ENCODE results near the gene KRT26.
"Not testable (repeated sequence)": the region's sequence is repeated elsewhere in the genome, so short reads cannot be mapped to it uniquely, and the experiment has no call there.

The KRT26 gene

DNA sequence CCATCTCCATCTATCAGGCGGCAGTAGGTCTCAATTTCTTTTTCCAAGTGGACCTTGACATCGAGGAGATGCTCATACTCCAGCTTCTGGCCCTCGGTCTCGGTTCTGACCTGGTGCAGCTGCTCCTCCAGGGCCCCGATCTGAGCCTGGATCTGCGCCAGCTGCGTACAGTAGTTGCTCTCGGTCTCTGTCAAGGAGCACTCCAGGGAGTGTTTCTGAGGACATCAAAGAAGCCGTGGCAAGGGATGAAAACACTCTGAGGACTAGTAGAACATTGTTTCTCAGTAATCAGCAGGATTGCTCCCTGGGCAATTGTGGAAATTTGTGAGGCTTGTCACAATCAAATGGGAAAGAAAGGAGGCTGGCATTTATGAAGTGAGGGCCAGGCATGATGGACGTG is 21.8 kb upstream of the KRT26 start:
- DNase-seq, result no peak

DNA sequence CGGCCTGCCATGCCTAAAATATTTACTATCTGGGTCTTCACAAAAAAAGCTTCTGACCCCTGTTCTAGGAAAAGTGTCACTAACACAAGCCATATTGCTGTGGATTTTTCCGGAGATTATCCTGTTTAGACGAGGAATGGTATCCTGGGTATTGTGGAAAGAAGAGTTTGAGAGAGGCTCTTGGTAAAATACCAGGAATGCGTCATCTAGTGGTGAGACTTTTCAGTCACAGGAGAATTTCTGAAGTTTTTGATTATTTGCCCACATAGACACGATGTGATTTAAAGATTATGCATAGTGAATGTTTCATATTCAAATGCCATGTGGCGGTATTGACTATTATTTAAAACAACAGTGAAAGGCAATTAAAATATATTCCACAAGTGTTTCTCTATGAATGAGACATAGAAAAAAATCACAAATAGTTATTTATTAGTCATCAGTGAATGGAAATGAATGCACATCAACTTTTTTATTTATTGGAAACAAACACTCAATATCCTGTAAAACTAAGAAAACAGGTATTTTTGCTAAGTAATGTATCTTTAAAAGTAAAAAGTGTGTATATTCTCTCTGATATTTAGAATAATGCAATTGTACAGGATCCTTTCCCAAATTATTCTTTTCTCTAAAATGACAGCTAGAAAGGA is 19.9 kb upstream of the KRT26 start:
- DNase-seq, result no peak

DNA sequence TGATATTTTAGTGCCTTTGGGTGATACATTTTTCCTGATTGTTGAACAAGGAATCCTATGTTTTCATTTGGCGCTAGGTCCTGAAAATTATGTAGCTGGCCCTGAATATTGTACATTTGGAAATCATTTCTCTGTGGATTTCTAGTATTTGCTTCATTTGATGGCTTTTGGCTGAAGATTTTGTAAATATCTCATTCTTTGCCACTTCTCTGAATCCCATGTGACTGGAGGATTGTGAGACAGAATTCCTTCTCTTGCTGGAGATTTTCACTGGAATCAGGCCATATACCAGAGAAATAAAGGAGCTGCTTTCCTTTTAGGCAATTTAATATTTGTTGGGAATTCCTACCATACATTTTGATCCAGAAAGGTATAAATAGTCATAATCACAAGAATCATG is 19.1 kb upstream of the KRT26 start:
- DNase-seq, result no peak

GRCh38 chr17:40782450-40782849 is 10.4 kb upstream of the KRT26 start, which contains the start of gene KRT27:
Gene KRT27 (minus strand): TSS chr17:40782550. CDS start chr17:40782493, 57 bp downstream.
- DNase-seq, result no peak

DNA sequence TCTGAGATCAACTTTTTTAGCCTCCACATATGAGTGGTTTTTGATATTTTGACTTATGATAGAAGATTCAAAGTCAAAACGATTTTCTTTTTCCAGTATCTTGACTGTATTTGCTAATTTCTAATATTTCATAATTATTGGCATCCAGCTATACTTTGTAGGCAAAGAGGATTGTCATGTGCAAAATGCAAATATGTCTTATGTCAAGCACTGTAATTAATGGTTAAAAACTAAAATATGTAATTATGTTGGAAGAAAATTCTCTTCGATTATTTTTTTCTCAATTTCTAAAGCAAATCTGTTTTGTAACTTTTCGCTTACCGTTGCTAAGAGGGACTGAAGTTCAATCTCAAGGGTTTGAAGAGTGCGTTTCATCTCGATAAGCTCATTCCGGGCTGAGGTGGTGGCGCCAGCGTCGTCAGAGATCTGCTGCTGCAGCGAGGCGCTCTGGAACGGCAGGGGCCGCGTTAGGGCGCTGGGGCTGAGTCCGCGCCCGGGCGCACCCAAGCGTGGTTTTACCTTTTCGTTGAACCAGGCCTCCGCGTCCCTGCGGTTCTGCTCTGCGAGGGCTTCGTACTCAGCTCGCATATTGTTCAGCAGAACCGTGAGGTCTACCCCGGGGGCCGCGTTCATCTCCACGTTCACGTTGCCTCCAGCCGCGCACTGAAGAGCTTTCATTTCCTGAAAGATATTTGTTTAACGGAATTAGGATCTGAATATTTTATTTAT is 7.3 kb upstream of the KRT26 start:
- DNase-seq, result peak; percentile 7

GRCh38 chr17:40778461-40778860 is 6.5 kb upstream of the KRT26 start:
- DNase-seq, result no peak

- no peak for DNase-seq
Observed at GRCh38 chr17:40777971-40778370, 6.0 kb upstream of the KRT26 start.

GRCh38 chr17:40777459-40777858 is 5.5 kb upstream of the KRT26 start:
- DNase-seq, result no peak

DNA sequence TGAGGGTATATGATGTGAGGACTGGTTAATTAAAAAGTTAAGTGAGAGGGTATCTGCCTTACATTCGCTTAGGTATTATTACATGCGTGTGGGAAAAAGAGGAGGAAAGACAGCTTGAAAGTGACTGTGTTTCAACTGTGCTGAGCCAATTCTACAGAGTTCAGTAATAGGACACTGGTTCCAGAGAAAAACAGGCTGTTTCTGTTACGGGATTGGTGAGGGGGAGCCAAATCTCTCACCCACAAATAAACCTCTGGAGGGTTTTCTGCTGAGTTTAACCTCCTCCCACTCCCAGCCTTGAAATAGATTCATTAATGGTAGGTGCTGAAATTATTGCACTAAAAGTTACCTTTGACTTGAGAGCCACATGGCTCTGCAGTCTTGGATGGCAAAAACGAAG is 3.9 kb upstream of the KRT26 start:
- DNase-seq, result no peak

DNA sequence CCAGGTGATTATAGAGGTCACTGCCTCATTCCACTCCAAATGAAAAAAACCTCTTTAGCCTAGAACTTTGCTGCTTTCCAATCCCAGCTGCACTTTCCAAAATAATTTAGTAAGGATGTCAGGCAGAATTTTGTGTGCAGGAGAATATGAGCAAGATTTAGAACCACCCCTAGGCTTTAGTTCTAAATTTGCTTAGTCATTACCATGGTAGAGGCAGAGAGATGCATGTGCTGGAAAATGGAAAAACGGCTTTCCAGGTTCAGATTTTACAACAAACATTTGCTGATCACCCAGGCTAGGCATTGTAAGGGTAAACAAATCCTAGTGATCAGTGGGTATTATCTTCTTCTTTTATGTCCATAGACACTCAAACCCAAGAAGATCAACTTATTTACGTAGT is 6.3 kb downstream of the KRT26 start:
- no peak for DNase-seq

DNA sequence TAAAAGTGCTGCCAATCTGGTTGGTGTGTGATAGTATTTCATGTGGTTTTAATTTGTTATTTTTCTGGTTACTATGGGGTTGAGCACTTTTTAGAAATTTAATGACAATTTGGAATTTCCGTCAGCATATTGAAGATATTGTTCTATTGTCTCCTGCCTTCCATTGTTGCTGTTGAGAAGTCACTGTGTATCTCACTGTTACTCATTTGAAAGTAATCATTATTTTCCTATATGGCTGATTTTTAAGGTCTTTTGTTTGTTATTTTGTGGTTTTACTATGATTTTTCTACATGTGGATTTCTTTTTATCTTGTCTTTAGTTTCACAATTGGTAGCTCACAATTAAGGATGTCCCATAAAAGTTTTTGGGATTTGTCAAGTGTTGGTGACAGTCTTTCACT is 8.2 kb downstream of the KRT26 start:
- no peak for DNase-seq

DNA sequence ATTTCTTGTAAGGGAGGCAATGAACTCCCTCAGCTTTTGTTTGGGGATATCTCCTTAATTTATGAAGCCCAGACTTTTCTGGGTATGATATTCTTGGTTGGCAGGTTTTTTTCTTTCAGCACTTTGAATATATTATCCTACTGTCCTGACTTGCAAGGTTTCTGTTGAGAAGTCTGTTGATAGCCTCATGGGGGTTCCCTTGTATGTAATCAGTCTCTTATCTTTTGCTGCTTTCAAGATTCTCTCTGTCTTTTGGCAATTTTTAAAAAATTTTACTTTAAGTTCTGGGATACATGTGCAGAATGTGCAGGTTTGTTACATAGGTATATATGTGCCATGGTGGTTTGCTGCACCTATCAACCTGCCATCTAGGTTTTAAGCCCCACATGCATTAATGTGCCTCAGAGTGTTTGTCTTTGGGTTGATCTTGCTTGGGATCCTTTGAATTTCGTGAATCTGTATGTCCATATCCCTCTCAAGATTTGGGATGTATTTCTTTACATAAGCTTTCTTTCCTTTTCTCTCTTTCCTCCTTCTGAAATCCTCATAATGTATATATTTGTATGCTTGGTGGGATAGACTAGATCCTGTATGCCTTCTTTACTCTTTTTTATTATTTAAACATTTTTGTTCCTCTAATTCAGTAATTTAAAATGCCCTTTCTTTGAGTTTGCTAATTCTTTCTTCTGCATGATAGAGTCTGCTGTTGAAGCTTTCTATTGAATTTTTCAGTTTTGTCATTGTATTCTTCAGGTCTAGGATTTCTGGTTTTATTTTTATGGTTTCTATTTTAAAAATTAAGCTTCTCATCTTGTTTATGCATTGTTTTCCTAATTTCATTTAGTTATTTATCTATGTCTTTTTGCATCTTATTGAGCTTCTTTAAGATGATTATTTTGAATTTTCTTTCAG is 11.6 kb downstream of the KRT26 start:
- no peak for DNase-seq

- peak; percentile 6 for DNase-seq
Observed at GRCh38 chr17:40755231-40755630, 16.8 kb downstream of the KRT26 start, which contains the start of gene KRT25. Gene KRT25 (minus strand): TSS chr17:40755331. CDS start chr17:40755271, 60 bp downstream.

DNA sequence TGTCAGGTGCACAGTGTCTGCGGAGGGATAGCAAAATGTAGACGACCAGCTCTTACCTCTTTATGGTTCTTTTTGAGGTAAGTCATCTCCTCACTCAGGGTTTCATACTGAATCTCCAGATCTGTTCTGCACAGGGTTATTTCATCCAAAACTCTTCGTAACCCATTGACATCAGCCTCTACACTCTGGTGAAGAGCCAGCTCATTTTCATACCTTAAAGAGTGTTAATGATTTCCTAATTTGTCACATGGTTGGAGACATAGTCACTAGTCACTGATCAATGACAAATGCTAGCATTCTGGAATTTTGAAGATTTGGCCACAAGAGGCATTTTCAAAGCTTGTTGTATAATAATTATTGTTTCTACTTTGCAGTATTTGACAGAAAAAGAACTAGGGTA is 18.2 kb downstream of the KRT26 start:
- DNase-seq, result no peak

GRCh38 chr17:40751065-40751464 is 20.9 kb downstream of the KRT26 start:
- DNase-seq, result no peak

DNA sequence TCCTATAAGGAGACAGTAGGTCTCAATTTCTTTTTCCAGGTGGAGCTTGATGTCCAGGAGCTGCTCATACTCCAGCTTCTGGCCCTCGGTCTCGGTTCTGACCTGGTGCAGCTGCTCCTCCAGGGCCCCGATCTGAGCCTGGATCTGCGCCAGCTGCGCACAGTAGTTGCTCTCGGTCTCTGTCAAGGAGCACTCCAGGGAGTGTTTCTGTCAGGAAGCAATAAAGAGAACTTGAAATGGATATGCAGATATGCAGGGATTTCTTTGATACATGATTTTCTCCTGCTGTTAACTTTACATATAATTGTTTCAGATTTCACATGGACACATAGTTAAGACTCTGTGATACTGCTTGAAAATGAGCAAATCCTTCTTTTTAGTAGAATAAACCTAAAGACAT is 21.6 kb downstream of the KRT26 start:
- no peak for DNase-seq

DNA sequence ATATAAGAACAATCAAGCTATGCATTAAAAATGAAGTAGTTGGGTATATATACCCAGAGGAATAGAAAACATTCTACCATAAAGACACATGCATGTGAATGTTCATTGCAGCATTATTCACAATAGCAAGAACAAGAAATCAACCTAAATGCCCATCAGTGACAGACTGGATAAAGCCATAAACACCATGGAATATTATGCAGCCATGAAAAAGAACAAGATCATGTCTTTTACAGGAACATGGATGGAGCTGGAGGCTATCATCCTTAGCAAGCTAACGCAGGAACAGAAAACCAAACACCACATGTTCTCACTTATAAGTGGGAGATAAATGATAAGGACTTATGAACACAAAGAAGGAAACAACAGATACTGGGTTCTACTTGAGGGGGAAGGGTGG is 23.3 kb downstream of the KRT26 start:
- DNase-seq, result not testable (repeated sequence)

DNA sequence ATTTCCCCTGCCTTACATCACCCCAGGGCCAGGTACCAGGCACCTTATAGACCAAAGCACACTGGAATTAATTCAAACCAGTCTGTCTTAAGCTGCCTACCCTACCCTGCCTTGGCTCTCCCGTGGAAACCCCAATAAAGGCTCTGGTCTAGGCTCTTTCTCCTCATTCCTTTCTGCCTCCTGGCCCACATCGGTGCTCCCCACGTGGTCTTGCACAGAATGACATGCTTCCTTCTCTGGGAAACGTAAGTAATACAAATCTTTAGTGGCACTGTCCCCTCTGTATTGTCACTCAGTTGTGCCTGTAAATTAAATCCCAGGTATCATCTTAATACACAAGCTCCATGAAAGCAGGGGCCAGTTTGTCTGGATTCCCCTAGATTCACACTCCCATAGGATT is 33.4 kb downstream of the KRT26 start:
- DNase-seq, result no peak

DNA sequence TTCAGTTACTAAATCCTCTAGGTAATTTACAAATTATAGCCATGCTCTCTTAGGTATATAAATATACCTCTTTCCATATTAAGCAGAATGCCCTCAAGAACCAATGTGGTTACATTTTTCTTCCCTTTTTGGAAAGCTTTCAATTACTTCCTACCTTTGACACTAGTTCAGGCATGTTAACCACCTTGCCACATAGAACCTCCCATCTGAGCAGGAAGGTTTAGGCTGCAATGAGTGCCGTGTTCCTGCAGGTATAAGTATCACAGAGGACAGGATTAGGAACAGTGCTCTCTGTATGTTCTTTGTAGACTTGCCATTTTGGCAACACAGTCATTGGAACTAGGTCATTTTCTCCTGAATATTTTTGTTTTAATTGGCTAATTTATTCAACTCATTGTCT is 37.0 kb downstream of the KRT26 start:
- DNase-seq, result no peak

DNA sequence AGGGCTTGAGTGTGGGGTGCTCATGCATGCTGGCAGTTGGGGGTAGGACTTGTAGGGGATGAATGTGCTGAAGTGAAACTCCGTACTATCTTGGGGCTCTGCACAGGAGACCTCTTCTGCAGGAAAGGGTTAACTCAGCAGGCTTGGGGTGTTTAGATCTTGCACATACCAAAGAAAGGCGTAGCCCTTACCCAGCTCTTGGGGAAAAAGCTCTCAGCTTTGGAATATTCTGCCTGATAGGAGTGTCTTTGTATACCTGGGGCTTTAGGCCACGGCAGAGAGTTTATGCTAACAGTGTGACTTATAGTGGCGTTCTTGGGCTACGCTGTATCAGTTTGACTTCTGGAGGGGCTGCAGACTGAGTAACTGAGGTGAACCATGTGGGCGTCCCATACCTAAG is 38.0 kb downstream of the KRT26 start:
- DNase-seq, result no peak

DNA sequence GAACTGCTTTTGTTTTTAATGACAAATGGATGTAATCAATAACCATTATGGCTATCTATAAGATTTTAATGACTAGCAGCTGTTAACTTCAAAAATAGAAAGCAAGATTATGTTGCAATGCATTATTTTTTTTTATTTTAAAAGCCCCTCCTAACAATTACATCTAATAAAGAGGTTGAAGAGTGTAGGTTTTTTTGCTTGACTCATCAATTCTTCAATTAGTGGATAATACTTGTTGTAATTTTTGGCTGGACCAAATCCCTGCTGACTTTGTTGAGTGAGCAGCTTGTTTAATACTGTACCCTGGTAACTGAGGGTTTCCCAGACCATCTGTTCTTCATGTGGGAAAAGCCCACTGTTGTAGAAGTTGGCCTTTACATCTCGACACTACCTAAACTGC is 41.0 kb downstream of the KRT26 start:
- DNase-seq, result no peak

DNA sequence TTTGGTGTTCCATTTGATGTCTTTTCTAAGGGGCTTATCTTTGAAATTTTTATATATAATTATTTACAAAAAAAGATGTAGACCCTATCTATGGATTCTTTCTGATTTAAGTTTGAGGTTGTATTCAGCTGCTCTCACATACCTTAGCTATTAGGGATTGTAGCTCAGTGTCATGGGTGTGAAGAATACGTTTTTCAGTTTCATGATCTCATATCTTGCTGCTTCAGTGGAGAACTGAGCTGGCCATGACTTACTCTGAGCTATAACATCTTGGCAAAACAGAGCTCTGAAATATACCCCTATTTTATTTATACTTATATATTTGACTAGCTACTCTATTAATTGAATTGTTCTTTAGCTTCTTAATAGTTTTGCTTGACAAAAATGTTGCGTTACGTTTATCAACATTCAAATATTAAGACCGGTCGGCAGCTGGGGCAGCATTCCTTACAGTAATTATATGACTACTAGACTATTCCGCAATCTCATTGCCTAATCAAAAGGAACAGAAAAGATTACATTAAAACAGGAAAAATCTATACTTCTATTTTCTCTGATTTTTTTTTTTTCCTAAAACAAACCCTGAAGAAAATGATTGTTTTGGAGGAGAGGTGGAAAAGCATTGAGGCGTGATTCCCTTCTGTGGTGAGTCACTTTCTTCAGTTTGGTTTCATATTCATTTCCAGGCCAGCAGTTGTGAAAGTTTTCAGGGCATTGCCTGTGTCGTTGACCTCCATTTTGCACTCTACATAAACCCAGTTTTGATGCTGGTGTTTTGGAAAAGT is 44.4 kb downstream of the KRT26 start:
- no peak for DNase-seq

DNA sequence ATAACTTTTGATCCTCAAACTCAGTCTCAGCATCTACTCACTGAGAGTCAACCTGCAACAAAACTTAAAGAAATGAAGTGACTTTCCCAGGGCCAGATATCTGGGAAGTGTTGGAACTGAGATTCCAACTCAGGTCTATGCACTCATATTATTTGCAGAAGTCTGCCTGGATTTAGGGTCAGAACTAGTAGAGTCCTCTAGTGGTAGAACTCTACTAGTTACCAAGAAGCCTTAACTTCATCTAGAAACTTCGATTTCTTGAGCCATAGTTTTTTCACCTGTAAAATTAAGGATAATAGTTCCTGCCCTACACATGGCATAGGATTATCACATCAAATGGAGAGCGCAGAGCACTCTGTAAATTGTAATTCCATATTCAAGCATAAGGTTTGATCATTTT is 45.1 kb downstream of the KRT26 start:
- DNase-seq, result peak; percentile 5
